ENCODE measurements around the gene PLA2R1. TPM values are rescaled to one million over a fixed set of nuclear protein-coding genes. Genes with fewer than 3 reads are reported as not detected.

Gene PLA2R1
- total RNA-seq, 1 experiment from 2014 or later = 3.4 TPM

DNA sequence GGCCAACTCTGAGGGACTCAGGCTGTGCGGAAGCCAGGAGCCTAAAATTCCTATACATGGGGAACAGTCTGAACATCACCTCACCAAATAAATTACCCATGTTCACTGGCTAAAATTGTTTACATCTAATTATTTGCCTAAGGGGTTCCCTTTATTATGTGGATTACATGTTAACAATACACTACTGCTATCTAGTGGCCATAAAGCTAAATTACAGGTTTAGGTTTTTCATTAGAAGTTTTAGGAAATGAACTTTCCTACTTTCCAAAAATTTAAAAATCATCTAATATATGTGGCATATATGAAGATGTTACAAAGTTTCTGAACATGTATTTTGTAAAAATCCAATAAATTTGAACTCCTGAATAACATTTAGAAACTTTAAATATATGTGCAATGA, 40.3 kb downstream of the PLA2R1 start:
- H3F3A ChIP-seq (ENCODE audit: low read length, unreplicated experiment) = no peaks in the 10 kb centered on the region
- H3K27me3 ChIP-seq (ENCODE audit: low read length) = no peaks in the 10 kb centered on the region
- no peak overlapping the region for H3K9ac ChIP-seq (ENCODE audit: low read length)
- no peak overlapping the region for H3K27ac ChIP-seq (ENCODE audit: low read length)
- no peaks in the 10 kb centered on the region for H3K9me3 ChIP-seq (ENCODE audit: low read length)
- no peaks in the 10 kb centered on the region for H3K9me2 ChIP-seq (replicated peaks; ENCODE audit: low read length)
- CTCF ChIA-PET = interaction anchor here (0.5 to 1.2 kb wide), 5 partner anchors 17 to 266 kb away, joined by 3 to 4 read pairs (median 3); no protein-coding TSS in a partner anchor
- intact Hi-C loops (cut with micrococcal nuclease) = no loop called here
- no TSS peak for BruUV-seq (replicated peaks)
- no peaks in the 10 kb centered on the region for H3K79me2 ChIP-seq (ENCODE audit: low read length)
- H2AFZ ChIP-seq (ENCODE audit: low read length) = no peak overlapping the region
- no peaks in the 10 kb centered on the region for H3K36me3 ChIP-seq (ENCODE audit: low read depth, low read length)
- H3K4me3 ChIP-seq (ENCODE audit: low read length) = no peak overlapping the region
- TF ChIP-seq, protein P1, sequence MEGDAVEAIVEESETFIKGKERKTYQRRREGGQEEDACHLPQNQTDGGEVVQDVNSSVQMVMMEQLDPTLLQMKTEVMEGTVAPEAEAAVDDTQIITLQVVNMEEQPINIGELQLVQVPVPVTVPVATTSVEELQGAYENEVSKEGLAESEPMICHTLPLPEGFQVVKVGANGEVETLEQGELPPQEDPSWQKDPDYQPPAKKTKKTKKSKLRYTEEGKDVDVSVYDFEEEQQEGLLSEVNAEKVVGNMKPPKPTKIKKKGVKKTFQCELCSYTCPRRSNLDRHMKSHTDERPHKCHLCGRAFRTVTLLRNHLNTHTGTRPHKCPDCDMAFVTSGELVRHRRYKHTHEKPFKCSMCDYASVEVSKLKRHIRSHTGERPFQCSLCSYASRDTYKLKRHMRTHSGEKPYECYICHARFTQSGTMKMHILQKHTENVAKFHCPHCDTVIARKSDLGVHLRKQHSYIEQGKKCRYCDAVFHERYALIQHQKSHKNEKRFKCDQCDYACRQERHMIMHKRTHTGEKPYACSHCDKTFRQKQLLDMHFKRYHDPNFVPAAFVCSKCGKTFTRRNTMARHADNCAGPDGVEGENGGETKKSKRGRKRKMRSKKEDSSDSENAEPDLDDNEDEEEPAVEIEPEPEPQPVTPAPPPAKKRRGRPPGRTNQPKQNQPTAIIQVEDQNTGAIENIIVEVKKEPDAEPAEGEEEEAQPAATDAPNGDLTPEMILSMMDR (conservative IDR thresholded peaks at IDR 0.05; ENCODE audit: low read depth, low read length) = peak; percentile 72
- no peak for TF ChIP-seq EZH2phosphoT487 (IDR thresholded peaks at IDR 0.05; ENCODE audit: borderline replicate concordance, low read length)
- no peak overlapping the region for H3K4me2 ChIP-seq (ENCODE audit: low read length)
- H4K20me1 ChIP-seq (ENCODE audit: low read length) = no peaks in the 10 kb centered on the region
- DNase-seq (peak; percentile 53), ATAC-seq (no peak)
- POLR2A ChIA-PET (ENCODE audit: unreplicated experiment) = no interaction called here
- H3K4me1 ChIP-seq (ENCODE audit: insufficient read depth, low read length) = no peaks in the 10 kb centered on the region

DNA sequence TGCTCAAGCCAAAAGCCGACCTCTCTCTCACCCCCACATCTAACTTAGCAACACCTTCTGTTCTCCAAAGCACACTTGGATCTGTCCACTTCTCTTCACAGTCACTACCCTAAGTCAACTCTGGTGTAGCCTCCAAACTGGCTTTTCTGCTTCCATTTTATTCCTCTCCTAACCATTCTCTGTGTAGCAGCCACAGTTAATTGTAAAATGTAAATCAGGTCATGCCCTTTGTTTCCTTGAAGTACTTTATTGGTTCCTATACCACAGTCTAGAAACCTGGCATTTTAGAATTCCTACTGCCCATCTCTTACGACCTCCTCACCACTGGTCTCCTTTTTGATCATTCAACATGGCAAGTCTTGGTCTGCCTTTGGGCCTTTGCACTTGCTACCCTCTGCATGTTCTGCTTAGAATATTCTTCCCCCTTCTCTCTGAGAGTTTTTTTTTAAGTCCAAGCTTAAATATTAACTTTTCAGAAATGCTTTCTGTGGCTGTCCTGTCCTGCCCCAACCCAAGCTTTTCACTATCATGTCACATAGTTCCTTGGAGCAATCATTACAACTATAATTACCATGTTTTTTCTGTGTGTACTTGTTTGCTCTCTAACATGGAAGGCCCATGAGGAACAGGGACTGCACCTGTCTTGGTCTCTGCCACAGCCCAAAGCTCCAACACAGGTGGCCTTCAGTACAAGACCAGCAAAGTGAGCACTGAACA, 42.9 kb downstream of the PLA2R1 start:
- ChIA-PET CTCF (no interaction called here), POLR2A (ENCODE audit: unreplicated experiment) (no interaction called here)
- H3K36me3 ChIP-seq (ENCODE audit: low read depth, low read length) = no peaks in the 10 kb centered on the region

DNA sequence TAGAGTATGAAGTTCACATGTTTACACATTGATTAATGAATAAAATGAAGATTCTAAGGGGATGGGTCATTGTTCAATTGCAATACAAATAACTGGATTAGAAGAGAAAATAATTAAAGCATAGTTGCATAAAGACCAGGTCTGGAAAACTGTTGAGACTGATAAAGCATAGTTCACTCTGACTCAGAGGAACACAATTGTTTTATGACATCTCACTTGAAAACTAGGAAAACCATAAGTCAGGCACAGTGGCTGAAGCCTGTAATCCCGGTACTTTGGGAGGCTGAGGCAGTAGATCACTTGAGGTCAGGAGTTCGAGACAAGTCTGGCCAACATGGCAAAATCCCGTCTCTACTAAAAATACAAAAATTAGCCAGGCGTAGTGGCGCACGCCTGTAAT, 46.7 kb downstream of the PLA2R1 start:
- Histone ChIP-seq H3F3A (ENCODE audit: low read length, unreplicated experiment) (no peaks in the 10 kb centered on the region), H4K20me1 (ENCODE audit: low read length) (no peaks in the 10 kb centered on the region), H3K4me3 (ENCODE audit: low read length) (no peak overlapping the region), H3K9me3 (ENCODE audit: low read length) (no peaks in the 10 kb centered on the region), H3K27me3 (ENCODE audit: low read length) (no peaks in the 10 kb centered on the region), H3K36me3 (ENCODE audit: low read depth, low read length) (no peaks in the 10 kb centered on the region), H2AFZ (ENCODE audit: low read length) (no peak overlapping the region), H3K79me2 (ENCODE audit: low read length) (no peaks in the 10 kb centered on the region), H3K4me2 (ENCODE audit: low read length) (no peak overlapping the region), H3K27ac (ENCODE audit: low read length) (no peak overlapping the region), H3K4me1 (ENCODE audit: insufficient read depth, low read length) (no peaks in the 10 kb centered on the region), H3K9me2 (replicated peaks; ENCODE audit: low read length) (no peaks in the 10 kb centered on the region), H3K9ac (ENCODE audit: low read length) (no peak overlapping the region)
- intact Hi-C loops (cut with micrococcal nuclease) = no loop called here
- ATAC-seq = no peak
- POLR2A ChIA-PET (ENCODE audit: unreplicated experiment) = no interaction called here
- no peak for DNase-seq
- TF ChIP-seq, protein P1 (conservative IDR thresholded peaks at IDR 0.05; ENCODE audit: low read depth, low read length) = no peak
- TF ChIP-seq EZH2phosphoT487 (IDR thresholded peaks at IDR 0.05; ENCODE audit: borderline replicate concordance, low read length) = no peak
- no peak for TF ChIP-seq EZH2 (IDR thresholded peaks at IDR 0.05; ENCODE audit: low read length, unreplicated experiment)
- BruUV-seq (replicated peaks) = no TSS peak
- CTCF ChIA-PET = no interaction called here

More for the DNA sequence above, 42.9 kb downstream of the PLA2R1 start:
- Histone ChIP-seq H3F3A (ENCODE audit: low read length, unreplicated experiment) (no peaks in the 10 kb centered on the region), H3K9ac (ENCODE audit: low read length) (no peak overlapping the region), H3K9me3 (ENCODE audit: low read length) (no peaks in the 10 kb centered on the region), H3K4me2 (ENCODE audit: low read length) (no peak overlapping the region), H4K20me1 (ENCODE audit: low read length) (no peaks in the 10 kb centered on the region), H3K27ac (ENCODE audit: low read length) (no peak overlapping the region), H3K4me1 (ENCODE audit: insufficient read depth, low read length) (no peaks in the 10 kb centered on the region), H3K27me3 (ENCODE audit: low read length) (no peaks in the 10 kb centered on the region), H2AFZ (ENCODE audit: low read length) (no peak overlapping the region), H3K79me2 (ENCODE audit: low read length) (no peaks in the 10 kb centered on the region), H3K9me2 (replicated peaks; ENCODE audit: low read length) (no peaks in the 10 kb centered on the region), H3K4me3 (ENCODE audit: low read length) (no peak overlapping the region)
- no TSS peak for BruUV-seq (replicated peaks)
- intact Hi-C loops (cut with micrococcal nuclease) = no loop called here
- no peak for DNase-seq
- TF ChIP-seq, protein P1 (conservative IDR thresholded peaks at IDR 0.05; ENCODE audit: low read depth, low read length) = no peak
- TF ChIP-seq EZH2phosphoT487 (IDR thresholded peaks at IDR 0.05; ENCODE audit: borderline replicate concordance, low read length) = no peak
- no peak for TF ChIP-seq EZH2 (IDR thresholded peaks at IDR 0.05; ENCODE audit: low read length, unreplicated experiment)
- no peak for ATAC-seq

Measured in PC-3 (cell line).